ENCODE measurements around the gene RASAL2.

GRCh38 chr1:178434899-178435435 lies 341.1 kb downstream of the RASAL2 start:
- TF ChIP-seq NFRKB (IDR thresholded peaks at IDR 0.05) = no peak
- no peak for TF ChIP-seq FOXM1 (IDR thresholded peaks at IDR 0.05; ENCODE audit: borderline replicate concordance)
- no peak for TF ChIP-seq FOXK2 (IDR thresholded peaks at IDR 0.05)
- TF ChIP-seq LEF1 (IDR thresholded peaks at IDR 0.05; ENCODE audit: borderline replicate concordance) = no peak
- TF ChIP-seq SUZ12 (IDR thresholded peaks at IDR 0.05) = no peak
- TF ChIP-seq ZNF384 (IDR thresholded peaks at IDR 0.05) = no peak
- no peak for TF ChIP-seq SP1 (IDR thresholded peaks at IDR 0.05)
- no peak for TF ChIP-seq TARDBP (IDR thresholded peaks at IDR 0.05)
- no peak for TF ChIP-seq ELF4 (IDR thresholded peaks at IDR 0.05)

Measured in HEK293T (cell line).